HCT116 (cell line): ENCODE results near the gene CFDP1. TPM values are rescaled to one million over a fixed set of nuclear protein-coding genes. Genes with fewer than 3 reads are reported as not detected.

Source experiments
- ATAC-seq: fragments of 200-7000 bp; cut with Tn5 transposase; 2 replicates; pipeline ENCODE4 v1.9.1; 2020; ENCODE audit warnings: mild to moderate bottlenecking, moderate library complexity
- BruUV-seq: library from RNA; stranded (reverse); fragments of 400-500 nt; replicated peaks from 2 replicates; lab custom pipeline; 2021; lab: Mats Ljungman, UMichigan
- CTCF ChIA-PET: fragments of 300-600 bp; sonication (Branson Sonifier 250); formaldehyde crosslinking; loops from one replicate; lab custom pipeline; 2021; ENCODE audit warnings: antibody characterized with exemption; lab: Charles Lee
- POLR2A ChIA-PET: fragments of 300-600, 350-600 bp; sonication (Branson Sonifier 250); formaldehyde crosslinking; loops from one replicate; lab custom pipeline; 2021; ENCODE audit warnings: antibody characterized with exemption; lab: Charles Lee
- RAD21 ChIA-PET, 2 experiments: fragments of 300-600 bp; sonication (Branson Sonifier 250); formaldehyde crosslinking; loops; one replicate each; lab custom pipeline; 2023; ENCODE audit warnings: low total read pairs in 2 of 2; ENCODE audit not compliant: uncharacterized antibody in 2 of 2, unreplicated experiment in 2 of 2, low non-redundant PET in 1 of 2; lab: Charles Lee
- DNase-seq: peaks from one replicate; pipeline ENCODE4 v3.0.0-alpha.2; 2010; ENCODE audit warnings: low read depth, low spot score
- H2AFZ ChIP-seq: fragments of 200-600 bp; shearing (Covaris generic), sonication (generic); 2 replicates; pipeline ENCODE4 v1.6.1; 2017; ENCODE audit warnings: low read depth, mixed run types, mixed read lengths, antibody characterized with exemption, low read length; ENCODE audit not compliant: poor library complexity, severe bottlenecking
- H3K27ac ChIP-seq: 2 replicates; pipeline ENCODE4 v1.5.1; 2012; ENCODE audit warnings: low read depth, low read length
- H3K27me3 ChIP-seq: fragments of 200-600 bp; sonication (generic); 2 replicates; pipeline ENCODE4 v1.6.1; 2016; ENCODE audit warnings: mixed run types, low read length, mixed read lengths; ENCODE audit not compliant: insufficient read depth
- H3K36me3 ChIP-seq, 2 experiments: fragments of 200-500 bp in 1 of 2; fragments of 200-600 bp in 1 of 2; sonication (Bioruptor generic) in 1 of 2; sonication (generic) in 1 of 2; 2 replicates each; pipeline versions ENCODE4 v1.5.1 to v1.6.1; 2014 to 2016; ENCODE audit warnings: low read length in 2 of 2, inconsistent platforms in 1 of 2, mixed read lengths in 1 of 2, mixed run types in 1 of 2; ENCODE audit not compliant: insufficient read depth in 2 of 2, control insufficient read depth in 1 of 2
- H3K4me1 ChIP-seq, 2 experiments: fragments of 200-600 bp in 1 of 2; sonication (generic) in 1 of 2; 2 replicates each; pipeline versions ENCODE4 v1.5.1 to v1.6.1; 2012 to 2017; ENCODE audit warnings: low read length in 2 of 2, inconsistent platforms in 1 of 2, mild to moderate bottlenecking in 1 of 2, mixed read lengths in 1 of 2, mixed run types in 1 of 2, moderate library complexity in 1 of 2; ENCODE audit not compliant: insufficient read depth in 2 of 2, control insufficient read depth in 1 of 2
- H3K4me2 ChIP-seq: fragments of 200-600 bp; sonication (generic); 2 replicates; pipeline ENCODE4 v1.6.1; 2017; ENCODE audit warnings: mixed run types, low read length, mixed read lengths
- H3K4me3 ChIP-seq, 2 experiments: fragments of 200-600 bp in 1 of 2; sonication (generic) in 1 of 2; replicated peaks in 1 of 2; 2 replicates each; pipeline ENCODE4 v1.5.1; 2011 to 2016; ENCODE audit warnings: low read length in 2 of 2, control low read depth in 1 of 2, low read depth in 1 of 2, mild to moderate bottlenecking in 1 of 2, mixed read lengths in 1 of 2, mixed run types in 1 of 2
- H3K79me2 ChIP-seq: fragments of 200-600 bp; sonication (generic); 2 replicates; pipeline ENCODE4 v1.6.1; 2017; ENCODE audit warnings: mild to moderate bottlenecking, mixed run types, low read length, moderate library complexity, mixed read lengths; ENCODE audit not compliant: insufficient read depth
- H3K9ac ChIP-seq: fragments of 200-600 bp; sonication (generic); 2 replicates; pipeline ENCODE4 v1.6.1; 2016; ENCODE audit warnings: low read length, mixed read lengths
- H3K9me2 ChIP-seq: fragments of 200-600 bp; sonication (generic), shearing (Covaris generic); 2 replicates; pipeline ENCODE4 v1.6.1; 2017; ENCODE audit warnings: mixed run types, mild to moderate bottlenecking, moderate library complexity; ENCODE audit not compliant: insufficient read depth
- H3K9me3 ChIP-seq, 2 experiments: fragments of 200-500 bp in 1 of 2; fragments of 200-600 bp in 1 of 2; sonication (Bioruptor generic) in 1 of 2; sonication (generic) in 1 of 2; 2 replicates each; pipeline ENCODE4 v1.6.1; 2014 to 2017; ENCODE audit warnings: low read length in 2 of 2, mixed read lengths in 2 of 2, inconsistent platforms in 1 of 2, low read depth in 1 of 2, mild to moderate bottlenecking in 1 of 2, mixed run types in 1 of 2, moderate library complexity in 1 of 2; ENCODE audit not compliant: control insufficient read depth in 1 of 2, insufficient read depth in 1 of 2
- H4K20me1 ChIP-seq: fragments of 200-600 bp; sonication (generic), shearing (Covaris generic); 2 replicates; pipeline ENCODE4 v1.6.1; 2017; ENCODE audit warnings: mixed run types, mild to moderate bottlenecking, moderate library complexity; ENCODE audit not compliant: insufficient read depth
- ATF3 ChIP-seq: IDR thresholded peaks from 2 replicates; pipeline ENCODE4 v1.6.1; 2012
- FOSL1 ChIP-seq: IDR thresholded peaks from 2 replicates; pipeline ENCODE4 v1.6.1; 2012; ENCODE audit warnings: low read depth
- MAX ChIP-seq: IDR thresholded peaks from 2 replicates; pipeline ENCODE4 v1.6.1; 2012
- POLR2AphosphoS5 ChIP-seq: IDR thresholded peaks from 2 replicates; pipeline ENCODE4 v1.6.1; 2011; ENCODE audit warnings: mild to moderate bottlenecking, low read depth, low read length, moderate library complexity
- RAD21 ChIP-seq: IDR thresholded peaks from 2 replicates; pipeline ENCODE4 v1.6.1; 2012; ENCODE audit warnings: low read depth, mild to moderate bottlenecking
- SP1 ChIP-seq: IDR thresholded peaks from 2 replicates; pipeline ENCODE4 v1.6.1; 2012; ENCODE audit warnings: low read depth
- YY1 ChIP-seq: IDR thresholded peaks from 2 replicates; pipeline ENCODE4 v1.6.1; 2011; ENCODE audit warnings: low read length, low read depth, moderate library complexity, mild to moderate bottlenecking; ENCODE audit not compliant: insufficient replicate concordance; ENCODE audit errors: extremely low read depth
- intact Hi-C: fragments of 100-400 bp; cut with micrococcal nuclease; formaldehyde crosslinking; loops from 2 replicates; pipeline ENCODE4 v1.10.0; 2022
- total RNA-seq: library from RNA; stranded (reverse); gene quantifications from one replicate; pipeline ENCODE4 v1.2.1, GENCODE V29; 2021; ENCODE audit not compliant: unreplicated experiment
- TF ChIP-seq, protein P1 (sequence below), 3 experiments: fragments of 200-600 bp in 1 of 3; sonication (generic) in 1 of 3; IDR thresholded peaks in 2 of 3; conservative IDR thresholded peaks in 1 of 3; 2 replicates each; pipeline ENCODE4 v1.5.1; 2012 to 2017; ENCODE audit warnings: low read depth in 2 of 3, low read length in 2 of 3, antibody characterized with exemption in 1 of 3, borderline replicate concordance in 1 of 3, control low read depth in 1 of 3, mild to moderate bottlenecking in 1 of 3, mixed read lengths in 1 of 3, mixed run types in 1 of 3, moderate library complexity in 1 of 3; ENCODE audit not compliant: insufficient read depth in 1 of 3
- TF ChIP-seq, protein P2 (sequence below): IDR thresholded peaks from 2 replicates; pipeline ENCODE4 v1.6.1; 2012; ENCODE audit warnings: low read depth

Gene CFDP1
- total RNA-seq, 1 experiment from 2014 or later: 45.3 TPM

DNA sequence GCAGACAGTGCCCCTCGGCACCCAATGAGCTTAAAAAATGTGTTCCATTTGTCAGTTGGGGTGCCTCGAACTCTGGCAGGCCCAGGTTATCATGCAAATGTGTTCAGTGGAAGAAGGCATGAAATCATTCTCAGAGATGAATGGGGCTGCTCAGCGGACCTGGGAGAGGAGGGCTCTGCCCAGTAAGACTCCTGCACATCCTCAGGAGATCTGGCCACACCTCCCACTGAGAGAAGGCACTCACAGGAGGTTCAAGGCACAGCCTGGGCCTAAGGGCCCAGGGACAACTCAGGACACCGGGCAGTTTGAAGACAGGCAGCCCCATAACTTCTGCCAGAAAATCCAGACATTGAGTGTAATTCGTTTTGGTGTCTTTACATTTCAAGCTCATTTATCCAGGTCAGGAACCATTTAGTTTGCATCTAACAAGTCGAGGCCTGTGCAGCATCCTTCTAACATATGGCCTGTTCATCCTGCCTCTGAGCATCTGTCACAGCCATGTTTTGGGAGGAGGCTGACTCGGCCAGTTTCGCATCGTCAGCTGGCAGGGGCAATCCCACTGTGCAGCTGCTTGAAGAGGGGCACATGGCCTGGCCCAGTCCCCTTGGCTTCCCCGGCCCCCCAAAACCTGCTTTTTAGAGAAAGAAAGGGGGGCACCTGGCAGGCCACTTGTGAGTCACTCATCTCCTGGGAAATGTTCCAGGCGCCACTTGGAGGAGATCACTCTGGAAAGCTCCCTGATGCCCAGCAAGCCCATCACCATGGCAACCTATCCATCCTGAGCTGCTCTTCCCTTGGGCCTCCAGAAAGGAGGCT, 150.6 kb downstream of the CFDP1 start:
- BruUV-seq: no TSS peak
- no peak overlapping the region for H3K9ac ChIP-seq
- H3K9me2 ChIP-seq: no peaks in the 10 kb centered on the region
- no peak overlapping the region for H3K27ac ChIP-seq
- no peak for ATAC-seq
- DNase-seq: no peak
- ChIA-PET CTCF (interaction anchor here (1.1 kb wide), 1 partner anchor 10 kb away, joined by 3 read pairs; no protein-coding TSS in a partner anchor), POLR2A (interaction anchor here (1.0 to 2.0 kb wide), 2 partner anchors 11 to 23 kb away, joined by 3 to 6 read pairs; no protein-coding TSS in a partner anchor), RAD21 (interaction anchor here in 1 of 2 experiments (1.5 kb wide), 1 partner anchor 49 kb away, joined by 4 read pairs; no protein-coding TSS in a partner anchor)
- H3K27me3 ChIP-seq: no peaks in the 10 kb centered on the region
- no peaks in the 10 kb centered on the region for H3K36me3 ChIP-seq
- H3K4me3 ChIP-seq: no peak overlapping the region
- peaks cover 4 to 6% of the 10 kb centered on the region in 2 experiments; a peak in 2 of 4 replicates for H3K4me1 ChIP-seq
- intact Hi-C loops: no loop called here
- no peaks in the 10 kb centered on the region for H3K9me3 ChIP-seq
- H4K20me1 ChIP-seq: no peaks in the 10 kb centered on the region
- H3K4me2 ChIP-seq: no peak overlapping the region
- H2AFZ ChIP-seq: no peak overlapping the region
- TF ChIP-seq POLR2AphosphoS5 (no peak), FOSL1 (no peak), YY1 (no peak), SP1 (no peak)
- TF ChIP-seq, all 23 proteins: peak for 0
- H3K79me2 ChIP-seq: no peaks in the 10 kb centered on the region

DNA sequence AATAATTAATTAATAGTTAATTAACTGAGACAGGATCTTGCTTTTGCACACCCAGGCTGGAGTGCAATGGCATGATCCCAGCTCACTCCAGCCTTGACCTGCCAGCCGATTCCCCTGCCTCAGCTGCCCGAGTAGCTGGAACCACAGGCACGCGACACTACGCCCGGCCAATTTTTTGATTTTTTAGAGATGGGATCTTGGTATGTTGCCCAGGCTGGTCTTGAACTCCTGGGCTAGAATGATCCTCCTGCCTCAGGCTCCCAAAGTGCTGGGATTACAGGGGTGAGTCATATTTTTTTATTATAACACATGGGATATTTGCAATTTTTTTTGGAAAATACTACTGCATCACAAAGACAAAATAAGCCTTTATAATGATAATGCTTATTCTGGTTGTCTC, 151.5 kb downstream of the CFDP1 start:
- no peak overlapping the region for H3K9ac ChIP-seq
- no peaks in the 10 kb centered on the region for H3K36me3 ChIP-seq
- no TSS peak for BruUV-seq
- no peaks in the 10 kb centered on the region for H3K9me2 ChIP-seq
- H3K4me1 ChIP-seq: peaks cover 3 to 4% of the 10 kb centered on the region in 2 experiments; a peak in 2 of 4 replicates
- intact Hi-C loops: no loop called here
- no peaks in the 10 kb centered on the region for H3K27me3 ChIP-seq
- TF ChIP-seq, protein P1, sequence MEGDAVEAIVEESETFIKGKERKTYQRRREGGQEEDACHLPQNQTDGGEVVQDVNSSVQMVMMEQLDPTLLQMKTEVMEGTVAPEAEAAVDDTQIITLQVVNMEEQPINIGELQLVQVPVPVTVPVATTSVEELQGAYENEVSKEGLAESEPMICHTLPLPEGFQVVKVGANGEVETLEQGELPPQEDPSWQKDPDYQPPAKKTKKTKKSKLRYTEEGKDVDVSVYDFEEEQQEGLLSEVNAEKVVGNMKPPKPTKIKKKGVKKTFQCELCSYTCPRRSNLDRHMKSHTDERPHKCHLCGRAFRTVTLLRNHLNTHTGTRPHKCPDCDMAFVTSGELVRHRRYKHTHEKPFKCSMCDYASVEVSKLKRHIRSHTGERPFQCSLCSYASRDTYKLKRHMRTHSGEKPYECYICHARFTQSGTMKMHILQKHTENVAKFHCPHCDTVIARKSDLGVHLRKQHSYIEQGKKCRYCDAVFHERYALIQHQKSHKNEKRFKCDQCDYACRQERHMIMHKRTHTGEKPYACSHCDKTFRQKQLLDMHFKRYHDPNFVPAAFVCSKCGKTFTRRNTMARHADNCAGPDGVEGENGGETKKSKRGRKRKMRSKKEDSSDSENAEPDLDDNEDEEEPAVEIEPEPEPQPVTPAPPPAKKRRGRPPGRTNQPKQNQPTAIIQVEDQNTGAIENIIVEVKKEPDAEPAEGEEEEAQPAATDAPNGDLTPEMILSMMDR (IDR thresholded peaks at IDR 0.05 in 2 of 3, conservative IDR thresholded peaks at IDR 0.05 in 1 of 3; ENCODE audit: borderline replicate concordance in 1 of 3, insufficient read depth in 1 of 3, low read depth in 2 of 3, low read length in 2 of 3): no peak
- TF ChIP-seq, protein P2, sequence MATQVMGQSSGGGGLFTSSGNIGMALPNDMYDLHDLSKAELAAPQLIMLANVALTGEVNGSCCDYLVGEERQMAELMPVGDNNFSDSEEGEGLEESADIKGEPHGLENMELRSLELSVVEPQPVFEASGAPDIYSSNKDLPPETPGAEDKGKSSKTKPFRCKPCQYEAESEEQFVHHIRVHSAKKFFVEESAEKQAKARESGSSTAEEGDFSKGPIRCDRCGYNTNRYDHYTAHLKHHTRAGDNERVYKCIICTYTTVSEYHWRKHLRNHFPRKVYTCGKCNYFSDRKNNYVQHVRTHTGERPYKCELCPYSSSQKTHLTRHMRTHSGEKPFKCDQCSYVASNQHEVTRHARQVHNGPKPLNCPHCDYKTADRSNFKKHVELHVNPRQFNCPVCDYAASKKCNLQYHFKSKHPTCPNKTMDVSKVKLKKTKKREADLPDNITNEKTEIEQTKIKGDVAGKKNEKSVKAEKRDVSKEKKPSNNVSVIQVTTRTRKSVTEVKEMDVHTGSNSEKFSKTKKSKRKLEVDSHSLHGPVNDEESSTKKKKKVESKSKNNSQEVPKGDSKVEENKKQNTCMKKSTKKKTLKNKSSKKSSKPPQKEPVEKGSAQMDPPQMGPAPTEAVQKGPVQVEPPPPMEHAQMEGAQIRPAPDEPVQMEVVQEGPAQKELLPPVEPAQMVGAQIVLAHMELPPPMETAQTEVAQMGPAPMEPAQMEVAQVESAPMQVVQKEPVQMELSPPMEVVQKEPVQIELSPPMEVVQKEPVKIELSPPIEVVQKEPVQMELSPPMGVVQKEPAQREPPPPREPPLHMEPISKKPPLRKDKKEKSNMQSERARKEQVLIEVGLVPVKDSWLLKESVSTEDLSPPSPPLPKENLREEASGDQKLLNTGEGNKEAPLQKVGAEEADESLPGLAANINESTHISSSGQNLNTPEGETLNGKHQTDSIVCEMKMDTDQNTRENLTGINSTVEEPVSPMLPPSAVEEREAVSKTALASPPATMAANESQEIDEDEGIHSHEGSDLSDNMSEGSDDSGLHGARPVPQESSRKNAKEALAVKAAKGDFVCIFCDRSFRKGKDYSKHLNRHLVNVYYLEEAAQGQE: no peak
- TF ChIP-seq ATF3: no peak
- no peak for TF ChIP-seq SP1
- TF ChIP-seq MAX: no peak
- no peak for TF ChIP-seq RAD21
- TF ChIP-seq, all 23 proteins: peak for 0
- no peak overlapping the region for H3K4me2 ChIP-seq
- ChIA-PET POLR2A (no interaction called here), CTCF (interaction anchor here (0.9 kb wide), 1 partner anchor 9 kb away, joined by 3 read pairs; no protein-coding TSS in a partner anchor), RAD21 (interaction anchor here in 1 of 2 experiments (1.5 kb wide), 1 partner anchor 48 kb away, joined by 4 read pairs; no protein-coding TSS in a partner anchor)
- ATAC-seq: no peak
- no peaks in the 10 kb centered on the region for H4K20me1 ChIP-seq
- no peak overlapping the region for H2AFZ ChIP-seq
- H3K4me3 ChIP-seq: no peak overlapping the region
- DNase-seq: no peak
- no peaks in the 10 kb centered on the region for H3K79me2 ChIP-seq
- H3K27ac ChIP-seq: no peak overlapping the region
- no peaks in the 10 kb centered on the region for H3K9me3 ChIP-seq
